ENCODE measurements around the gene PCDHGA1.
A peak's percentile ranks its signal among the peaks of the same experiment; 100 is the strongest.
"Not testable (repeated sequence)": the region's sequence is repeated elsewhere in the genome, so short reads cannot be mapped to it uniquely, and the experiment has no call there.

Gene PCDHGA1

GRCh38 chr5:141384471-141385267 lies 54.4 kb downstream of the PCDHGA1 start:
- no peak overlapping the region for H3K4me3 ChIP-seq (ENCODE audit: low read length)
- H3K27ac ChIP-seq (ENCODE audit: low read depth, low read length), result no peak overlapping the region
- H3K27me3 ChIP-seq (ENCODE audit: insufficient read depth, low read length), result no peaks in the 10 kb centered on the region
- H3K9ac ChIP-seq (ENCODE audit: low read depth, low read length), result no peak overlapping the region
- peaks cover 59% of the 10 kb centered on the region for H3K9me3 ChIP-seq (ENCODE audit: insufficient read depth, low read depth, low read length)
- peaks cover 9% of the 10 kb centered on the region; the same call in 1 of the 2 replicates for H3K36me3 ChIP-seq (ENCODE audit: insufficient read depth, low read length)
- no peaks in the 10 kb centered on the region for H3K4me1 ChIP-seq (ENCODE audit: insufficient read depth, low read length)
- 96% methylated on average over 43 of the region's 43 CpGs for WGBS

DNA sequence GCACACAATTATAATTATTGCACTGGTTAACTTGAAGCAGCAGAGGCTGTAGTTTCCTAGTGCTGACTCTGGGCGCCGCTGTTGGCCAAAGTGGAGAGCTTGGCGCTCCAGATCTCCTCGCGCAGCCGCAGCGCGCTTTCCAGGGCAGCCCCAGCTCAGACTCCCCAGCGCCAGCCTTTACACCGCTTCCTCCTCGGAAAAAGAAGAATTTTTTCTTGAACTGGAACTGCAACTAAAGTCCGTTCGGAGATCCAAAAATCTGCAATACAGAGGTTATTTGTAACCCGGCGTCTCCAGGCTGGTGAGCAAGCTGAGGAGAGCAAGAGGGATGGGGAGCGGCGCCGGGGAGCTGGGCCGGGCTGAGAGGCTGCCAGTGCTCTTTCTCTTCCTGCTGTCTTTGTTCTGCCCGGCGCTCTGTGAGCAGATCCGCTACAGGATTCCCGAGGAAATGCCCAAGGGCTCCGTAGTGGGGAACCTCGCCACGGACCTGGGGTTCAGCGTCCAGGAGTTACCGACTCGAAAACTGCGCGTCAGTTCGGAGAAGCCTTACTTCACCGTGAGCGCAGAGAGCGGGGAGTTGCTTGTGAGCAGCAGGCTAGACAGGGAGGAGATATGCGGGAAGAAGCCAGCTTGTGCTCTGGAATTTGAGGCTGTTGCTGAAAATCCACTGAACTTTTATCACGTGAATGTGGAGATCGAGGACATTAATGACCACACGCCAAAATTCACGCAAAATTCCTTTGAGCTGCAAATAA lies 57.4 kb downstream of the PCDHGA1 start, which contains the start of gene PCDHGB4:
PCDHGB4 (plus strand) TSS at position 142 of the 755 bp plus-strand sequence; CDS start at position 329, 187 bp downstream.
- not testable (repeated sequence) for H3K4me1 ChIP-seq (ENCODE audit: insufficient read depth, low read length); H3K27me3 ChIP-seq (ENCODE audit: insufficient read depth, low read length); H3K27ac ChIP-seq (ENCODE audit: low read depth, low read length); H3K9ac ChIP-seq (ENCODE audit: low read depth, low read length)
- Histone ChIP-seq H3K4me3 (ENCODE audit: low read length) (peak within 1 kb of the TSS; percentile 59), H3K36me3 (ENCODE audit: insufficient read depth, low read length) (peaks cover 19% of the 10 kb centered on the region; the same call in 1 of the 2 replicates), H3K9me3 (ENCODE audit: insufficient read depth, low read depth, low read length) (peaks cover 77% of the 10 kb centered on the region)
- 79% methylated on average over 18 of the region's 40 CpGs for WGBS

DNA sequence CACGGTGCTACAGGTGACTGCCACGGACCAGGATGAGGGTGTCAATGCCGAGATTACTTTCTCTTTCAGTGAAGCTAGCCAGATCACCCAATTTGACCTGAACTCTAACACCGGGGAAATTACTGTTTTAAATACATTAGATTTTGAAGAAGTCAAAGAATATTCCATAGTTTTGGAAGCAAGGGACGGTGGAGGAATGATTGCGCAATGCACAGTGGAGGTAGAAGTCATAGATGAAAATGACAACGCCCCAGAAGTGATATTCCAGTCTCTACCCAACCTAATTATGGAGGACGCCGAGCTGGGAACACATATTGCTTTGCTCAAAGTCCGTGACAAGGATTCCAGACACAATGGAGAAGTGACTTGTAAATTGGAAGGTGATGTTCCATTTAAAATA lies 58.3 kb downstream of the PCDHGA1 start:
- Histone ChIP-seq H3K9ac (ENCODE audit: low read depth, low read length) (no peak overlapping the region), H3K4me3 (ENCODE audit: low read length) (peak overlapping the region; percentile 12; the same call in 1 of the 2 replicates), H3K27me3 (ENCODE audit: insufficient read depth, low read length) (no peaks in the 10 kb centered on the region), H3K27ac (ENCODE audit: low read depth, low read length) (no peak overlapping the region), H3K36me3 (ENCODE audit: insufficient read depth, low read length) (peaks cover 28% of the 10 kb centered on the region; the same call in 1 of the 2 replicates), H3K9me3 (ENCODE audit: insufficient read depth, low read depth, low read length) (peaks cover 77% of the 10 kb centered on the region), H3K4me1 (ENCODE audit: insufficient read depth, low read length) (no peaks in the 10 kb centered on the region)
- 94% methylated on average over 10 of the region's 10 CpGs for WGBS

- Histone ChIP-seq H3K9me3 (ENCODE audit: insufficient read depth, low read depth, low read length) (peaks cover 78% of the 10 kb centered on the region), H3K27ac (ENCODE audit: low read depth, low read length) (no peak overlapping the region), H3K4me3 (ENCODE audit: low read length) (peak overlapping the region; percentile 12; the same call in 1 of the 2 replicates), H3K4me1 (ENCODE audit: insufficient read depth, low read length) (no peaks in the 10 kb centered on the region), H3K27me3 (ENCODE audit: insufficient read depth, low read length) (no peaks in the 10 kb centered on the region), H3K36me3 (ENCODE audit: insufficient read depth, low read length) (peaks cover 28% of the 10 kb centered on the region; the same call in 1 of the 2 replicates), H3K9ac (ENCODE audit: low read depth, low read length) (no peak overlapping the region)
- 97% methylated on average over 77 of the region's 77 CpGs for WGBS
These were observed 59.1 kb downstream of the PCDHGA1 start for GRCh38 chr5:141389153-141390042.

DNA sequence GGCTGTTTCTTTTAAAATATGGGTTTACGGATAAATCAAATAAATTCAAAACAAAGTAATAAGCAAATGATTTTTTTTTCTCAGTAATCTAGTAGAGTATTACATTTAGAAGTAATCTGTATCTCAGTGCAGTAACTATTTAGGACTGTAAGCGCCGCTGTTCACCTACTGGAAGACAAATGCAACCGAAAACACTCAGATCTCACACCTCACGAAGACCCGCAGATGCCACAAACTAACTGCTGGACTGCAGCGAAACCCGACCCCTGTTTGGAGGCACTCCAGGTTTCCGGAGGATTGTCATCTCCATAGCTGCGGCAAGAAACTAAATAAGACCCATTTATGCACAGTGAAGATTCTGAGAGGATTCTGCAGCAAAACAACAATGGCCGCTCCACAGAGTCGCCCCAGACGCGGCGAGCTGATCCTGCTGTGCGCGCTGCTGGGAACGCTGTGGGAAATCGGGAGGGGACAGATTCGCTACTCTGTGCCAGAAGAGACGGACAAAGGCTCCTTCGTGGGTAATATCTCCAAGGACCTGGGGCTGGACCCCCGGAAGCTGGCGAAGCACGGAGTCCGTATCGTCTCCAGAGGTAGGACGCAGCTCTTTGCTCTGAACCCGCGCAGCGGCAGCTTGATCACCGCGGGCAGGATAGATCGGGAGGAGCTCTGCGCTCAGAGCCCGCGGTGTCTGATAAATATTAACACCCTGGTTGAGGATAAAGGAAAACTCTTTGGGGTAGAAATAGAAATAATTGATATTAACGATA lies 62.3 kb downstream of the PCDHGA1 start, which contains the start of gene PCDHGA8:
PCDHGA8 (plus strand) TSS at position 205 of the 770 bp plus-strand sequence; CDS start at position 386, 181 bp downstream.
- 96% methylated on average over 37 of the region's 38 CpGs for WGBS
- no peak within 1 kb of the TSS for H3K27ac ChIP-seq (ENCODE audit: low read depth, low read length)
- no peak within 1 kb of the TSS for H3K4me3 ChIP-seq (ENCODE audit: low read length)
- peaks cover 28% of the 10 kb centered on the region; the same call in 1 of the 2 replicates for H3K36me3 ChIP-seq (ENCODE audit: insufficient read depth, low read length)
- H3K9me3 ChIP-seq (ENCODE audit: insufficient read depth, low read depth, low read length), result peaks cover 85% of the 10 kb centered on the region
- H3K9ac ChIP-seq (ENCODE audit: low read depth, low read length), result no peak within 1 kb of the TSS
- no peaks in the 10 kb centered on the region for H3K4me1 ChIP-seq (ENCODE audit: insufficient read depth, low read length)
- H3K27me3 ChIP-seq (ENCODE audit: insufficient read depth, low read length), result no peaks in the 10 kb centered on the region

DNA sequence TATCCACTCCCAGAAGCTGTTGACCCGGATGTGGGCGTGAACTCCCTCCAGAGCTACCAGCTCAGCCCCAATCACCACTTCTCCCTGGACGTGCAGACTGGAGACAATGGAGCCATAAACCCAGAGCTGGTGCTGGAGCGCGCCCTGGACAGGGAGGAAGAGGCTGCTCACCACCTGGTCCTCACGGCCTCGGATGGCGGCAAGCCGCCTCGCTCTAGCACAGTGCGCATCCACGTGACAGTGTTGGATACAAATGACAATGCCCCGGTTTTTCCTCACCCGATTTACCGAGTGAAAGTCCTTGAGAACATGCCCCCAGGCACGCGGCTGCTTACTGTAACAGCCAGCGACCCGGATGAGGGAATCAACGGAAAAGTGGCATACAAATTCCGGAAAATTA lies 63.0 kb downstream of the PCDHGA1 start:
- 94% methylated on average over 21 of the region's 21 CpGs for WGBS
- no peaks in the 10 kb centered on the region for H3K27me3 ChIP-seq (ENCODE audit: insufficient read depth, low read length)
- no peak overlapping the region for H3K4me3 ChIP-seq (ENCODE audit: low read length)
- H3K27ac ChIP-seq (ENCODE audit: low read depth, low read length), result no peak overlapping the region
- no peak overlapping the region for H3K9ac ChIP-seq (ENCODE audit: low read depth, low read length)
- H3K9me3 ChIP-seq (ENCODE audit: insufficient read depth, low read depth, low read length), result peaks cover 85% of the 10 kb centered on the region
- no peaks in the 10 kb centered on the region for H3K4me1 ChIP-seq (ENCODE audit: insufficient read depth, low read length)
- H3K36me3 ChIP-seq (ENCODE audit: insufficient read depth, low read length), result peaks cover 28% of the 10 kb centered on the region; the same call in 1 of the 2 replicates

GRCh38 chr5:141394401-141395187 lies 64.3 kb downstream of the PCDHGA1 start:
- not testable (repeated sequence) for H3K27ac ChIP-seq (ENCODE audit: low read depth, low read length); H3K9ac ChIP-seq (ENCODE audit: low read depth, low read length); H3K4me3 ChIP-seq (ENCODE audit: low read length); H3K4me1 ChIP-seq (ENCODE audit: insufficient read depth, low read length); H3K27me3 ChIP-seq (ENCODE audit: insufficient read depth, low read length)
- peaks cover 22% of the 10 kb centered on the region; the same call in 1 of the 2 replicates for H3K36me3 ChIP-seq (ENCODE audit: insufficient read depth, low read length)
- 95% methylated on average over 41 of the region's 53 CpGs for WGBS
- H3K9me3 ChIP-seq (ENCODE audit: insufficient read depth, low read depth, low read length), result peaks cover 84% of the 10 kb centered on the region

DNA sequence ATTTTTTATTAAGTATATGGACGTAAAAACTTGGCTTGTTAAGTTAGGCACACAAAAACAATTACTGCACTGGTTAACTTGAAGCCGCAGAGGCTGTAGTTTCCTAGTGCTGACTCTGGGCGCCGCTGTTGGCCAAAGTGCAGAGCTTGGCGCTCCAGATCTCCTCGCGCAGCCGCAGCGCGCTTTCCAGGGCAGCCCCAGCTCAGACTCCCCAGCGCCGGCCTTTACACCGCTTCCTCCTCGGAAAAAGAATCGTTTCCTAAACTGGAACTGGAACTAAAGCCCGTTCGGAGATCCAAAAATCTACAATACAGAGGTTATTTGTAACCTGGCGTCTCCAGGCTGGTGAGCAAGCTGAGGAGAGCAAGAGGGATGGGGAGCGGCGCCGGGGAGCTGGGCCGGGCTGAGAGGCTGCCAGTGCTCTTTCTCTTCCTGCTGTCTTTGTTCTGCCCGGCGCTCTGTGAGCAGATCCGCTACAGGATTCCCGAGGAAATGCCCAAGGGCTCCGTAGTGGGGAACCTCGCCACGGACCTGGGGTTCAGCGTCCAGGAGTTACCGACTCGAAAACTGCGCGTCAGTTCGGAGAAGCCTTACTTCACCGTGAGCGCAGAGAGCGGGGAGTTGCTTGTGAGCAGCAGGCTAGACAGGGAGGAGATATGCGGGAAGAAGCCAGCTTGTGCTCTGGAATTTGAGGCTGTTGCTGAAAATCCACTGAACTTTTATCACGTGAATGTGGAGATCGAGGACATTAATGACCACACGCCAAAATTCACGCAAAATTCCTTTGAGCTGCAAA lies 67.6 kb downstream of the PCDHGA1 start, which contains the start of gene PCDHGB5:
PCDHGB5 (plus strand) TSS at position 192 of the 796 bp plus-strand sequence; CDS start at position 373, 181 bp downstream.
- H3K4me1 ChIP-seq (ENCODE audit: insufficient read depth, low read length); H3K36me3 ChIP-seq (ENCODE audit: insufficient read depth, low read length); H3K27me3 ChIP-seq (ENCODE audit: insufficient read depth, low read length); H3K27ac ChIP-seq (ENCODE audit: low read depth, low read length): not testable (repeated sequence)
- Histone ChIP-seq H3K4me3 (ENCODE audit: low read length) (peak within 1 kb of the TSS; percentile 41), H3K9ac (ENCODE audit: low read depth, low read length) (peak within 1 kb of the TSS; percentile 40; the same call in 1 of the 2 replicates), H3K9me3 (ENCODE audit: insufficient read depth, low read depth, low read length) (peaks cover 65% of the 10 kb centered on the region)
- 74% methylated on average over 21 of the region's 43 CpGs for WGBS

DNA sequence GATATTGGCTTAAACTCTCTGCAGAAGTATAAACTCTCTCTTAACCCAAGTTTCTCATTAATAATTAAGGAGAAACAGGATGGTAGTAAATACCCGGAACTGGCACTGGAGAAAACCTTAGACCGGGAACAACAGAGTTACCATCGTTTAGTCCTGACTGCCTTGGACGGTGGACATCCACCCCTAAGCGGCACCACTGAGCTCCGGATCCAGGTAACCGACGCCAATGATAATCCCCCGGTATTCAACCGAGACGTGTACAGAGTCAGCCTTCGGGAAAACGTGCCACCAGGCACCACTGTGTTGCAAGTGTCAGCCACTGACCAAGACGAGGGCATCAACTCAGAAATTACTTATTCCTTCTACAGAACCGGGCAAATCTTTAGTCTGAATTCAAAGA lies 68.3 kb downstream of the PCDHGA1 start:
- Histone ChIP-seq H3K4me1 (ENCODE audit: insufficient read depth, low read length) (no peaks in the 10 kb centered on the region), H3K9ac (ENCODE audit: low read depth, low read length) (no peak overlapping the region), H3K27me3 (ENCODE audit: insufficient read depth, low read length) (no peaks in the 10 kb centered on the region), H3K9me3 (ENCODE audit: insufficient read depth, low read depth, low read length) (peaks cover 62% of the 10 kb centered on the region), H3K4me3 (ENCODE audit: low read length) (no peak overlapping the region), H3K27ac (ENCODE audit: low read depth, low read length) (no peak overlapping the region), H3K36me3 (ENCODE audit: insufficient read depth, low read length) (peaks cover 1% of the 10 kb centered on the region; the same call in 1 of the 2 replicates)
- 94% methylated on average over 15 of the region's 15 CpGs for WGBS

All from HUES64 (cell line).